Choroid plexus epithelial cell (primary cell): ENCODE data around the gene DHRS1.

Experiments used
- DNase-seq: peaks from one replicate; pipeline ENCODE4 v3.0.0-alpha.2; 2010; ENCODE audit warnings: low read depth
- H3K4me3 ChIP-seq: 2 replicates; pipeline ENCODE4 v1.5.1; 2011; ENCODE audit warnings: low read depth, mild to moderate bottlenecking, control low read depth, low read length, moderate library complexity
- TF ChIP-seq, protein P1 (sequence below): conservative IDR thresholded peaks from 2 replicates; pipeline ENCODE4 v1.5.1; 2011; ENCODE audit warnings: low read depth, mild to moderate bottlenecking, control low read depth, inconsistent platforms, low read length, moderate library complexity

Gene DHRS1

DNA sequence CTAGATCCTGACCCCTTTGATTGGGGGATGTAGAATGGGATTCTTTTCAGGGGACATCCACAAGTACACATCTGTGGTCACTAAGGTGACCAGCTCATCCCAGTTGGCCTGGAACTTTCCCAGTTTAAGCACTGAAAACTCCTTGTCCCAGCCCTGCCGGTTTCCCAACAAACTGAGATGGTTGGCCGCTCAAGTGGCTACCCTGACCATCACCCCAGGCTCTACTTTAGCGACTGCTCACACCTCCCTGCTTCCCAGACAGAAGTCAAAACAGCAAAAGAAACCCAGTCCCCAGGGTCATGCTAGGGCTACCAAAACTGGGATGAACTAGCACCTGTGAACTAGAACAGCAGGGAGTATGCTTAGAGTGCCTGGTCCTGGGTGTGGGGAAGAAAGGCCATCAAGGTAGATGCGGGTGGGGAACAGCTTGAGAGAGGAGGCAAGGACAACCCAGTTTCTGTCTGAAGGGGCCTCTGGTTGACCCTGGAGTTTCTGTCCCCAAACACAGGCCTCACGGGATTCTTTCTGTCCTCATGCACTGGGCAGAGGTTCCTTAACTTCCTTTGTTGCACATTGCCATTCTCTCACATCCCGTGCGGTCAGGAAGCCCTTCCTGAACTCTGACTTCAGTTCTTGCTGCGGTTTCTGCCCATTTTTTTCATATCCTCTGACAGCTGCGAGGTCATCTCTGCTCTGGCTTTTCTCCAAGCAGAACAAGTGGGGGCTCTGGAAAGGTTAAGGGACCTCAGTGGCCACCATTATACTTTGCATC is 13.3 kb upstream of the DHRS1 start:
- TF ChIP-seq, protein P1, sequence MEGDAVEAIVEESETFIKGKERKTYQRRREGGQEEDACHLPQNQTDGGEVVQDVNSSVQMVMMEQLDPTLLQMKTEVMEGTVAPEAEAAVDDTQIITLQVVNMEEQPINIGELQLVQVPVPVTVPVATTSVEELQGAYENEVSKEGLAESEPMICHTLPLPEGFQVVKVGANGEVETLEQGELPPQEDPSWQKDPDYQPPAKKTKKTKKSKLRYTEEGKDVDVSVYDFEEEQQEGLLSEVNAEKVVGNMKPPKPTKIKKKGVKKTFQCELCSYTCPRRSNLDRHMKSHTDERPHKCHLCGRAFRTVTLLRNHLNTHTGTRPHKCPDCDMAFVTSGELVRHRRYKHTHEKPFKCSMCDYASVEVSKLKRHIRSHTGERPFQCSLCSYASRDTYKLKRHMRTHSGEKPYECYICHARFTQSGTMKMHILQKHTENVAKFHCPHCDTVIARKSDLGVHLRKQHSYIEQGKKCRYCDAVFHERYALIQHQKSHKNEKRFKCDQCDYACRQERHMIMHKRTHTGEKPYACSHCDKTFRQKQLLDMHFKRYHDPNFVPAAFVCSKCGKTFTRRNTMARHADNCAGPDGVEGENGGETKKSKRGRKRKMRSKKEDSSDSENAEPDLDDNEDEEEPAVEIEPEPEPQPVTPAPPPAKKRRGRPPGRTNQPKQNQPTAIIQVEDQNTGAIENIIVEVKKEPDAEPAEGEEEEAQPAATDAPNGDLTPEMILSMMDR = no peak
- H3K4me3 ChIP-seq = no peak overlapping the region
- DNase-seq = peak; percentile 53

DNA sequence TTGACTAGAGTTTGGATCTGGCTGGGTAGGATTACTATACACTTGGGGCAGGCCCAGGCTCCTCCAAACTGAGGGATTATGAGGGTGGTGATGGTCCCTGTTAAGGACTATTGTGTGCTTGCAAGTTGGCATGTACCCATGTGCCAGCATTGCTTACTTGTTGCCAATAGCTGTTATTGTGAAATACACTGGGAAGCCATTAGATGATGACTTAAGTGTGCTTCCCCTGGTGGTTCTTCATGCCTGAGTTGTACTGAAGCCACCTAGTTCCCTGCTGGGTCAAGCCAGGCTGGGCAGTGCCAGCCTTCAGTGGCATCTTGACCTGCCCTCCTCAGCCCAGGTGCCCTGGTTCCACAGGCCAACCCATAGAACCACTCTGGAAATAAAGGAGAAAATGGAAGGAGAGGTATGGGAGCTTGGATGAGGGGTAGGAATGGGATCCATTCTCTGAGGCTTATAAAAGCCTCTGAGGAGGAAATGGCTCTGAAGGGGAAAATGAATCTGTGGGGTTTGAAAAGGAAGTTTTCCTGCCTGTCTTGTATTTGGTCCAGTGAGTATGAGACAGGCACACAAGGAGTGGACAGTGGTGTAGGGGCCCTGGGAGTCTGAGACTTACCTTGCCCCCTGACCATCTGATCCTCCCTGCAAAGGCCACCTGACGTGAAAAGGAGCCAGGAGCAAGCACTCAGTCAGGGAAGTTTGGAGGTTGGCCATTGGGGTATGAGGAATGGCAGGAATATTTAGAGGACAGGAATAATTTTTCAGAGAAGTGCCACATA is 12.4 kb upstream of the DHRS1 start:
- no peak for DNase-seq
- TF ChIP-seq, protein P1 = no peak
- no peak overlapping the region for H3K4me3 ChIP-seq

DNA sequence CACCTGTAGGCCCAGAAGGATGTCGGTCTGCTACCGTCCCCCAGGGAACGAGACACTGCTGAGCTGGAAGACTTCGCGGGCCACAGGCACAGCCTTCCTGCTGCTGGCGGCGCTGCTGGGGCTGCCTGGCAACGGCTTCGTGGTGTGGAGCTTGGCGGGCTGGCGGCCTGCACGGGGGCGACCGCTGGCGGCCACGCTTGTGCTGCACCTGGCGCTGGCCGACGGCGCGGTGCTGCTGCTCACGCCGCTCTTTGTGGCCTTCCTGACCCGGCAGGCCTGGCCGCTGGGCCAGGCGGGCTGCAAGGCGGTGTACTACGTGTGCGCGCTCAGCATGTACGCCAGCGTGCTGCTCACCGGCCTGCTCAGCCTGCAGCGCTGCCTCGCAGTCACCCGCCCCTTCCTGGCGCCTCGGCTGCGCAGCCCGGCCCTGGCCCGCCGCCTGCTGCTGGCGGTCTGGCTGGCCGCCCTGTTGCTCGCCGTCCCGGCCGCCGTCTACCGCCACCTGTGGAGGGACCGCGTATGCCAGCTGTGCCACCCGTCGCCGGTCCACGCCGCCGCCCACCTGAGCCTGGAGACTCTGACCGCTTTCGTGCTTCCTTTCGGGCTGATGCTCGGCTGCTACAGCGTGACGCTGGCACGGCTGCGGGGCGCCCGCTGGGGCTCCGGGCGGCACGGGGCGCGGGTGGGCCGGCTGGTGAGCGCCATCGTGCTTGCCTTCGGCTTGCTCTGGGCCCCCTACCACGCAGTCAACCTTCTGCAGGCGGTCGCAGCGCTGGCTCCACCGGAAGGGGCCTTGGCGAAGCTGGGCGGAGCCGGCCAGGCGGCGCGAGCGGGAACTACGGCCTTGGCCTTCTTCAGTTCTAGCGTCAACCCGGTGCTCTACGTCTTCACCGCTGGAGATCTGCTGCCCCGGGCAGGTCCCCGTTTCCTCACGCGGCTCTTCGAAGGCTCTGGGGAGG is 11.3 kb upstream of the DHRS1 start, which contains the start of gene LTB4R:
TSS of gene LTB4R (plus strand) at position 857 of the 959 bp plus-strand sequence. CDS start 4,150 bp downstream, outside the sequence.
- H3K4me3 ChIP-seq = peak within 1 kb of the TSS; percentile 49
- DNase-seq = peak; percentile 86
- TF ChIP-seq, protein P1 = peak; percentile 9

DNA sequence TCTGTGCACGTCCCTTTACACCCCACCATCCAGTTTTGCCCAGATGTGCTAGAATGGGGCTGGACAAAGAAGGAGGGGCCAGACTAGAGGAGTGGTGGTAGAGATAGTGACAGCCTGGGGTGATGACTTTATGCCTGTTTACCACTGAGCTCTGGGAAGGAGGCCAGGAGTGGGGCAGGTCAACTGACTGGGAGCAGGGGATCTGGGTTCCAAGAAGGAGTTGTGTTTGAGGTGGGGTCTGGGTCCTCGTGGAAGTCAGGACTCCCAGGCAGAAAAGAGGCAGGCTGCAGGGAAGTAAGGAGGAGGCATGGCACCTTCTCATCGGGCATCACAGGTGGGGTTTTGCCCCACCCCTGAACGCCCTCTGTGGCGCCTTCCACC is 10.7 kb upstream of the DHRS1 start:
- TF ChIP-seq, protein P1 = no peak
- H3K4me3 ChIP-seq = peak overlapping the region; percentile 49
- no peak for DNase-seq

DNA sequence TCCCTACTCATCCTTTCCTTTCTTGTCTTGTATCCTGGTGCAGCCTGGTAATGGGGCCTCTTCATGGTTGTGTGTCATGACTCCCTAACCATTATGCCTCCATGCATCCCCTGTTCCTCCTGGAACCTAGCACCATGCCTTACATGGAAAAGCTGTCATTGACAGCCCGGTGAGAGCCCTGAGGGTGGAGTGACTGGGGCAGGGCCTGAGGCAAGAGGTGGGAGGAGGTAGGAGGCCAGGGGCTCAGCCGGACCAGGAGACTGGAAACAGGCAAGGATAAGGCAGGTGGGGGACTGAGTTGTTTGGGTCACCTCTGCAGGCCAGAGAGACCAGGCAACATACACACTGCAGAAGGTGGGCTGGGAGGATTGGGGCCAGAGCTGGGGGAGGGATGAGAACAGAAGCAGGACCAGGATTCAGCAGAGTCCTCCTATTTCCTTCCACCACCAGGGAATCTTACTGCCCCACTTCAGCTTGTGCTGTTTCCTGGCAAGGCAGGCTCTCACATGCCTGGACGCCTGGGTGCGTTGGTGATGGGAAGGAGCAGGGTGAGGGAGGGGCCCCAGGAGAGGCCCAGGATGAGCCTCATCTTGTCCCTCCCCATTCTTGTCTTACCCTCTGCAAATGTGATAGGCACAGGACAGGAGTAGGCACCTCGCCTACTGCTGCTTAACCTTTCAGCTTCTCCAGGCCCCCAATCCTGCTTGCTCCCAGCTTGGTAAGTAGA is 10.1 kb upstream of the DHRS1 start, which contains the start of gene LTB4R2:
TSS of gene LTB4R2 (plus strand) at position 603 of the 727 bp plus-strand sequence. CDS start 525 bp downstream, outside the sequence.
- DNase-seq = no peak
- peak within 1 kb of the TSS; percentile 49 for H3K4me3 ChIP-seq
- TF ChIP-seq, protein P1 = no peak
